ENCODE measurements around the gene RPS6KA2.

RPS6KA2 gene

GRCh38 chr6:166466178-166467122 lies 160.6 kb downstream of the RPS6KA2 start:
- DNase-seq (ENCODE audit: low read depth) = no peak

GRCh38 chr6:166465671-166466087 lies 161.4 kb downstream of the RPS6KA2 start:
- DNase-seq (ENCODE audit: low read depth) = no peak

GRCh38 chr6:166465003-166465399 lies 162.1 kb downstream of the RPS6KA2 start:
- DNase-seq (ENCODE audit: low read depth) = no peak

GRCh38 chr6:166464068-166465002 lies 162.7 kb downstream of the RPS6KA2 start:
- DNase-seq (ENCODE audit: low read depth) = no peak

- DNase-seq (ENCODE audit: low read depth) = no peak
These were observed 163.5 kb downstream of the RPS6KA2 start for GRCh38 chr6:166463359-166464067.

GRCh38 chr6:166462461-166463135 lies 164.5 kb downstream of the RPS6KA2 start:
- no peak for DNase-seq (ENCODE audit: low read depth)

GRCh38 chr6:166461821-166462460 lies 165.1 kb downstream of the RPS6KA2 start:
- no peak for DNase-seq (ENCODE audit: low read depth)

- no peak for DNase-seq (ENCODE audit: low read depth)
These were observed 166.3 kb downstream of the RPS6KA2 start for GRCh38 chr6:166460473-166461437.

GRCh38 chr6:166459906-166460305 lies 167.1 kb downstream of the RPS6KA2 start:
- DNase-seq (ENCODE audit: low read depth) = no peak

GRCh38 chr6:166459272-166459671 lies 167.8 kb downstream of the RPS6KA2 start:
- no peak for DNase-seq (ENCODE audit: low read depth)

- DNase-seq (ENCODE audit: low read depth) = no peak
These were observed 170.5 kb downstream of the RPS6KA2 start for GRCh38 chr6:166456395-166457156.

- no peak for DNase-seq (ENCODE audit: low read depth)
These were observed 172.1 kb downstream of the RPS6KA2 start for GRCh38 chr6:166454692-166455515.

- no peak for DNase-seq (ENCODE audit: low read depth)
These were observed 173.4 kb downstream of the RPS6KA2 start for GRCh38 chr6:166453651-166454050.

GRCh38 chr6:166450167-166450873 lies 176.7 kb downstream of the RPS6KA2 start:
- DNase-seq (ENCODE audit: low read depth) = no peak

- no peak for DNase-seq (ENCODE audit: low read depth)
These were observed 177.4 kb downstream of the RPS6KA2 start for GRCh38 chr6:166449641-166450040.

GRCh38 chr6:166449036-166449435 lies 178.0 kb downstream of the RPS6KA2 start:
- no peak for DNase-seq (ENCODE audit: low read depth)

GRCh38 chr6:166448432-166448831 lies 178.6 kb downstream of the RPS6KA2 start:
- no peak for DNase-seq (ENCODE audit: low read depth)
